Vein endothelial cell (primary cell): ENCODE data around the gene ACP5. TPM values are rescaled to one million over a fixed set of nuclear protein-coding genes. Genes with fewer than 3 reads are reported as not detected.

ENCODE experiments used
- total RNA-seq: library from RNA; depleted of rRNA; stranded (reverse); fragments of >200 nt; gene quantifications from 2 replicates; pipeline ENCODE4 v1.2.3, GENCODE V29; 2012

ACP5 gene
- total RNA-seq, result under 0.01 TPM in 1 of 2 replicates, not detected in the other

DNA sequence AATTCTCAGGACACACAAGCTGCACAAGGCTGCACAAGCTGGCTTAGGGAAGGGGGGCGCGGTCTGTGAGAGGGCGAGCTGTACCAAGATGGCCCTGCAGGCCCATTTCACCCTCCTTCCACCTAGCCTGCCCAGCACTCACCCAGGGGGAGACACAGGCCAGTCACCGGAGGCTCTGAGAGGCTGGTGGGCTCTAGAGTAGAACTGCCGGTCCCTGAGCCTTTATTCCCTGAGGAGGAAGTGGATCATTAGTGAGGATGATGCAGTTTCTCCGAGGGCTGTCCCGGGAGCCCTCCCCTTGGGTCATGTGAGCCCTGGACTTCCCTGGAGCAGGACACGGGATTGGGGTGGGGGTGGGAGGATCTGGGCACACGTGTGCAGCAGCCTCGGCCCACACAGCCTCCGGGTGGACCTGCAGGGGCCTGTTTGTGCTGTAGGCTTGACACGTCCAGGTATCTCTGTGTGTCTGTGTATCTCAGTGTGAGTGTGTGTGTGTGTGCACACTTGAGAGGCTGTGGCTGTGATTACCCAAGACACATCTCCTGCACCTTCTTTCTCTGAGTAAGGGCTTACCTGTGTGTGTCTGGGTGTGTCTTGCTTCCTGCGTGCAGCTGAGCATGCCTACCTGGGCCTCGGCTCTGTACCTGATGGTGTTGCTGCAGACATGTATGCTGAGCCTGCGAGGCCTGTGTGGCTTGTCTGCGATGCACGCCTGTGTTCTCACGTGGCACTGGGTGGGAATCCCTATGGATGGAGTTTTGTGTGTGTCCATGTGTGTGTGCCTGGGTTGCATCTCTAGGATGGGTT lies at the start of gene ACP5:
ACP5 (minus strand) TSS at position 195 of the 807 bp plus-strand sequence. CDS start 328 bp downstream, outside the sequence.

DNA sequence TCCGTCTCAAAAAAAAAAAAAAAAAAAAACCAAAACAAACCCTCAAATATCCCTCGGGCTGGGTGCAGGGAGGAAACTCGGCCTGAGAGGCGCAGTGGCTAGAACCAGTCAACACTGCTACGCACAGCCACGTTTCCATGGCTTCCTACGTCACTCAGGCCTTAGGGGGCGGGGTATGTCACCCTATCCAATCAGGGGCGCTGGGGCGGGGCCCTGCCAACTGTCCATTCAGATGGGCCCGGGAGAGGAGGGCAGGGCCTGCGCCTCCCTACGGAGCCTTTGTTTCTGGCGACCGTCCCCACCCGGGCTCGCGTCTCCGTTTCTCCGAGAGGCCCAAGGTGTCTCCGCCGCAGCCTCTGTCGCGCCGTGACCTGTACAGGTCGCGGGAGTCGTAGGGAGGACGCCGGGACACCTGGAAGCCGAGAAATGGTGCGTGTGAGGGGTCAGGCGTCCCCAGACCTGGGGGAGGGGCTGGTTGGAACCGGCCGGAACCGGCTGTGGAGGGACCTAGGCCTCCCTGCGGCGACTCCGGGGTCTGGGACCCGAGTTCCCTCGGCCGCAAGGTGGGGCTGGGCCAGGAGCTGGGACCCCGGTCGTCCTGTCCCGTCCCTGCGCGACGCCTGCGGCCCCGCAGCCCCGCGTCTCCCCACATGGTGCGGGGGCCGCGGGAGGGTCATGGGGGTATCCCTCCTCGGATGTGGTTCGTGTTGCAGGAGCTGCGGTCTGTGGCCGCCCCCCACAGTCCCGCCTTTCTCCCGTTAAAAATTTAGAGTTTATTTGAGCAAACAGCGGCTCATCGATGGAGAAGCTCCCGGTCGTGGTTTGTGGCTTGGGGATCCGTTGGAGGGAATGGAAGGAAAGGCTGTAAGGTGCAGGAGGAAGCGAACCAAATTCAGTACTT lies 20.0 kb upstream of the ACP5 start, which contains the start of gene ZNF627:
ZNF627 (plus strand) TSS at position 282 of the 901 bp plus-strand sequence; CDS start at position 427, 145 bp downstream.

DNA sequence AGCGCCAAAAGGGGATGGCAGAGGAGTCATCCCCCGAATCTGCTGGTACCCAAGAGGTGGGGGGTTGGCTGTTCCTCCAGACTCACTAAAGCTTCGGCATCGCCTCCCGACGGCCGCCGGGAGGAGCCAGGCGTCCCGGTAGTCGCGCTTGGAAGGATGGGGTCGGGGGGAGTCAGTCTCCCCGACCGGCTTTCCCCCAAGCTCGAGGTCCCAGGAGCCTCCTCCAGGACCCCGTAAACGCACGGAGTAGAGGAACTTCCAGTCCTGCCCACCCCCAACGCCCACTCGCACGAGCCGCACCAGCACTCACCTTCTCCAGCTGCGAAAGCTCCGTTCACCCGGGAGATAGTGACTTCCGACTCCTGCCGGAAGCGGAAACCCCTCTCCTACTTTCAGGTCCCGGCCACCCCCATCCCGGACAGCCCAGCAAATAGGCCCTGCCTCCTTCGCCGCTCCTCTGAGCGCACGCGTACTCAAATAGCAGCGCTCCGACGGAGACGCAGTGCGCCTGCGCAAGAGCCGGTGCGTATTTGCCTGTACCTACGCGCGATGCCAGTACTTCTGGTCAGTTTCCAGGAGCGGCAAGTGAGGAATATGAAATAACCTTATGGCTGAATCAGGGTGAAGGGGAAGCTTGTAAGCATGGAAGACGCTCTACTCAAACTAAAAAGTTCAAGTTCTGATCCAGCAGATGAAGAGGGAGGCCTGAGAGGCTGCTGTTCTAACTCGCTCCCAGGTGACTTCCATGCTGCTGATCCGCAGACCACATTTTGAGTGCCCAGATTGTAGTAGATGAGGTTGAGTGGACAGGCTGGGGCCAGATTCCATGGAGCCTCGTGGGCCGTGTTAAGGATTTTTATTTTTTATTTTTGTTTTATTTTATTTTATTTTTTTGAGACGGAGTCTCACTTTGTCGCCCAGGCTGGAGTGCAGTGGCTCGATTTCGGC lies 18.3 kb downstream of the ACP5 start, which contains the start of gene ELOF1:
ELOF1 (minus strand) TSS at position 350 of the 948 bp plus-strand sequence. CDS start 4,883 bp downstream, outside the sequence.

DNA sequence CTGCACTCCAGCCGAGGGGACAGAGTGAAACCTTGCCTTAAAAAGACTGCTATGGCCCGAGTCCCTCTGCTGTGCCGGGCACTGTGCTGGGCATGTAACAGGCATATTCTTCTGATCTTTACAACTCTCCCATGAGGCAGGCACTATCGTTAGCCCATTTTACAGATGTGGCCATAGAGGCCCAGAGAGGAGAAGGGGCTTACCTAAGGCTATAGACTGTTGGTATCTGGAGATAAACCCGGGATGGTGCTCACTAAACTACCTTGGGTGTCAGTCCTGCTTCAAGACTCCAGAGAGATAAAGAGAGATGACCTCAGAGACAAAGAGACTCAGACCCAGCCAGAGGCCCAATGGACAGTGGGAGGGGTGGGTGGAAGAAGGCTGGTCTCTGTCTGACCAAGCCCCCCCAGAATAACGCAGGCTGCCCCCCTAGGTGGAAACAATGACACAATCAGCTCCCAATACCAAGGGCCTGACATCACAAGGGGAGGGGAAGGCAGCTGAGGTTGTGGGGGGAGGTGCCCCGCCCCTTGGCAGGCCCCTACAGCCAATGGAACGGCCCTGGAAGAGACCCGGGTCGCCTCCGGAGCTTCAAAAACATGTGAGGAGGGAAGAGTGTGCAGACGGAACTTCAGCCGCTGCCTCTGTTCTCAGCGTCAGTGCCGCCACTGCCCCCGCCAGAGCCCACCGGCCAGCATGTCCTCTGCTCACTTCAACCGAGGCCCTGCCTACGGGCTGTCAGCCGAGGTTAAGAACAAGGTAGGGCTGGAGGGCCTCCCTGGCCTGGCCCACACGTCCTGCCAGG lies 39.0 kb downstream of the ACP5 start, which contains the start of gene CNN1:
CNN1 (plus strand) TSS at position 620 of the 805 bp plus-strand sequence; CDS start at position 697, 77 bp downstream.

DNA sequence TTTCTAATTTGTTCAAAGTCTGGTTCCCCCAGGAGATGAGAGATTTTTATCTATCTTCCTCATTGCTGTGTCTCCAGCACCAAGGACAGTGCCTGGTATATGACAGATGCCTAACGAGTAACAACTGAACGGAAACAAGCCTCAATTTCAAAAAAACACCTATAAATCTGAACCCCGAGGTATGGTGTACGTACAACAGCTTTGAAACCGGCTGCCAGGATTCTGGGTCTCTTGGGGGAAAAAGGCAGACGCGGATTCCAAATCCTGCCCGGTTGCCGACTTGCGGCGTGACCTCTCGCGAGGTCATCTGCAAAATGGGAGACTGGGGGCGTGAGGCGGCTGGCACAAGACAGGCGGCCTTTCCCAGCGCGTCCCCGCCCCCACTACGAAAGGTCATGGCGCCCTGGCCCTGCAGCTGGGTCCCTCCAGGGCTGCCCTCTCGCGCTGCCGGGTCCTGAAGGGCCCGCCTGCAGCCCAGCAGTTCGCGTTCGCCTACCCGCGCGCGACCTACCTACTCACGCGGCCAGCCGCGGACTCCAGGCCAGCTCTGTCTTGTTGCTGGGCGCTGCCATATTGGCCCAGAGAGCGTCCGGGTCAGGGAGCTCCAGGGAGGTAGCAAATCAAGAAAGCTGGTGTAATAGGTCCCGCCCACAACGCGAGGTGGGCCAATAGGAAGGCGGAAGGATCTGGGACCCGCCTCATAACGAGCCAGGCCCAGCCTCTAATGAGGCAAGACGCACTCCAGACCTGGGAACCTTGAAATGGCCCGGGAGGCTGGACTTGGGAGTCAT lies 48.7 kb downstream of the ACP5 start, which contains the start of gene ECSIT:
ECSIT (minus strand) TSS at position 584 of the 791 bp plus-strand sequence. CDS start 9,964 bp downstream, outside the sequence.

Other genes starting within 250 kb of the ACP5 start
- 52.0 and 59.1 TPM in 2 replicates for gene RAB3D, start 238.0 kb downstream of the ACP5 start, total RNA-seq
- gene TMEM205, start 231.4 kb downstream of the ACP5 start, total RNA-seq, result 101 and 136 TPM in 2 replicates
- 12.4 and 12.6 TPM in 2 replicates for gene CCDC159, start 231.1 kb downstream of the ACP5 start, total RNA-seq
- 20.1 and 20.3 TPM in 2 replicates for gene PLPPR2, start 222.2 kb downstream of the ACP5 start, total RNA-seq
- 1.7 and 2.3 TPM in 2 replicates for gene SWSAP1, start 203.0 kb downstream of the ACP5 start, total RNA-seq
- 10.0 and 10.1 TPM in 2 replicates for gene EPOR, start 193.3 kb downstream of the ACP5 start, total RNA-seq
- gene RGL3, start 158.3 kb downstream of the ACP5 start, total RNA-seq, result 0.86 and 3.9 TPM in 2 replicates
- 0.19 TPM in 1 of 2 replicates, not detected in the other for gene ODAD3, start 142.5 kb downstream of the ACP5 start, total RNA-seq
- 116 and 144 TPM in 2 replicates for gene PRKCSH, start 142.0 kb downstream of the ACP5 start, total RNA-seq
- gene ELAVL3, start 96.6 kb downstream of the ACP5 start, total RNA-seq, result under 0.01 TPM in 1 of 2 replicates, not detected in the other
- gene ZNF653, start 71.8 kb downstream of the ACP5 start, total RNA-seq, result 5.4 and 7.5 TPM in 2 replicates
- gene ECSIT, start 48.5 kb downstream of the ACP5 start, total RNA-seq, result 24.6 and 35.6 TPM in 2 replicates
- not detected in 2 replicates for gene CNN1, start 38.8 kb downstream of the ACP5 start, total RNA-seq
- 35.0 and 43.4 TPM in 2 replicates for gene ELOF1, start 18.4 kb downstream of the ACP5 start, total RNA-seq
- gene ZNF627, start 19.8 kb upstream of the ACP5 start, total RNA-seq, result 20.9 and 21.1 TPM in 2 replicates
- gene ZNF823, start 161.3 kb upstream of the ACP5 start, total RNA-seq, result 6.9 and 9.9 TPM in 2 replicates
- gene ZNF441, start 189.4 kb upstream of the ACP5 start, total RNA-seq, result 5.6 and 6.4 TPM in 2 replicates
- 0.65 and 1.8 TPM in 2 replicates for gene ZNF491, start 220.9 kb upstream of the ACP5 start, total RNA-seq
- gene ZNF440, start 236.6 kb upstream of the ACP5 start, total RNA-seq, result 8.2 and 9.7 TPM in 2 replicates